Erythroblast (primary cell): ENCODE measurements around the gene NHLH2.

Experiments used
- GATA1 ChIP-seq: IDR thresholded peaks from 2 replicates; pipeline ENCODE4 v1.6.1; 2011; ENCODE audit warnings: low read depth, mild to moderate bottlenecking, control low read depth, low read length, moderate library complexity
- POLR2A ChIP-seq: IDR thresholded peaks from 2 replicates; pipeline ENCODE4 v1.6.1; 2011; ENCODE audit warnings: mild to moderate bottlenecking, low read length

DNA sequence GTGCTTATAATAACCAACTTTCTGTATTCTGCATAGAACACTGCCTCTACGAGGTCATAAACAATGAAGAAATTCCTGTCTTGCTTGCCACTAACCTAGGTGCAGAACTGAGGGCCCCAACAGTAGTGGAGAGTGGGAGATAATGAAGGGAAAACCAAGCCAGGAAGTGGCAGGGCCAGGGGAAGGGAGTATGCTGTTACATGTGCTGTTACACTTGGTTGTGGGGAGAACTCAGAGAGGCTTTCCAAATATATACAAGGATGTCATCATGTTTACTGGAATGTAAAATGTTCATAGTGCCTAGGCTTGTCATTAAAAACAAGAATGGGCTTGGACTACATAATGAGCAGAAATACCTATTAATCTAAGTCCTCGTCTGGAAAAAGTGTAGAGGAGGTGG is 31.1 kb downstream of the NHLH2 start:
- no peak for TF ChIP-seq POLR2A
- TF ChIP-seq GATA1, result no peak
